GM18502 (cell line): Measurements from ENCODE around the gene EPS15.

ENCODE experiments used
- ATAC-seq: cut with Tn5 transposase; IDR thresholded peaks from one replicate; pipeline ENCODE4 v1.9.1; 2021; ENCODE audit warnings: mild to moderate bottlenecking; ENCODE audit not compliant: unreplicated experiment, poor library complexity

The EPS15 gene

GRCh38 chr1:51345300-51345687, 173.8 kb downstream of the EPS15 start:
- ATAC-seq = no peak

GRCh38 chr1:51344602-51345299, 174.3 kb downstream of the EPS15 start:
- no peak for ATAC-seq

- ATAC-seq = no peak
Measured at GRCh38 chr1:51344276-51344601, 174.8 kb downstream of the EPS15 start.

GRCh38 chr1:51343624-51344023, 175.4 kb downstream of the EPS15 start:
- ATAC-seq = no peak

GRCh38 chr1:51342591-51343206, 176.4 kb downstream of the EPS15 start:
- no peak for ATAC-seq

GRCh38 chr1:51341876-51342496, 177.1 kb downstream of the EPS15 start:
- ATAC-seq = peak; percentile 75

- ATAC-seq = no peak
Measured at GRCh38 chr1:51340380-51340779, 178.7 kb downstream of the EPS15 start.

GRCh38 chr1:51336711-51337110, 182.4 kb downstream of the EPS15 start:
- ATAC-seq = no peak

- ATAC-seq = no peak
Measured at GRCh38 chr1:51336004-51336403, 183.1 kb downstream of the EPS15 start.

- ATAC-seq = no peak
Measured at GRCh38 chr1:51331206-51332100, 187.6 kb downstream of the EPS15 start.

- no peak for ATAC-seq
Measured at GRCh38 chr1:51330331-51331201, 188.5 kb downstream of the EPS15 start, which contains the start of gene TTC39A. Gene TTC39A, minus strand, starts transcription at chr1:51330562. Its CDS starts 85 bp downstream, at chr1:51330477.

GRCh38 chr1:51329443-51330325, 189.4 kb downstream of the EPS15 start:
- no peak for ATAC-seq

- no peak for ATAC-seq
Measured at GRCh38 chr1:51328926-51329325, 190.1 kb downstream of the EPS15 start.

- no peak for ATAC-seq
Measured at GRCh38 chr1:51328279-51328678, 190.8 kb downstream of the EPS15 start.

- ATAC-seq = no peak
Measured at GRCh38 chr1:51327386-51327785, 191.7 kb downstream of the EPS15 start.

- no peak for ATAC-seq
Measured at GRCh38 chr1:51326839-51327238, 192.2 kb downstream of the EPS15 start.

GRCh38 chr1:51325878-51326755, 192.9 kb downstream of the EPS15 start:
- no peak for ATAC-seq

GRCh38 chr1:51325391-51325790, 193.7 kb downstream of the EPS15 start:
- ATAC-seq = no peak
